GM18505 (cell line): ENCODE results near the gene PSMD3.
"Not testable (repeated sequence)": the region's sequence is repeated elsewhere in the genome, so short reads cannot be mapped to it uniquely, and the experiment has no call there.

Experiments
- ATAC-seq: cut with Tn5 transposase; IDR thresholded peaks from one replicate; pipeline ENCODE4 v1.9.1; 2021; ENCODE audit not compliant: unreplicated experiment
- POLR2A ChIP-seq: IDR thresholded peaks from 4 replicates; pipeline ENCODE4 v1.6.1; 2011; ENCODE audit warnings: borderline replicate concordance; ENCODE audit not compliant: insufficient read depth, insufficient read length; ENCODE audit errors: extremely low read depth

Gene PSMD3

DNA sequence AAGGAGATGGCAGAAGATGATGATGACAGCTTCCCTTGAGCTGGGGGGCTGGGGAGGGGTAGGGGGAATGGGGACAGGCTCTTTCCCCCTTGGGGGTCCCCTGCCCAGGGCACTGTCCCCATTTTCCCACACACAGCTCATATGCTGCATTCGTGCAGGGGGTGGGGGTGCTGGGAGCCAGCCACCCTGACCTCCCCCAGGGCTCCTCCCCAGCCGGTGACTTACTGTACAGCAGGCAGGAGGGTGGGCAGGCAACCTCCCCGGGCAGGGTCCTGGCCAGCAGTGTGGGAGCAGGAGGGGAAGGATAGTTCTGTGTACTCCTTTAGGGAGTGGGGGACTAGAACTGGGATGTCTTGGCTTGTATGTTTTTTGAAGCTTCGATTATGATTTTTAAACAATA, 16.9 kb downstream of the PSMD3 start:
- no peak for ATAC-seq
- peak; percentile 9 for TF ChIP-seq POLR2A

DNA sequence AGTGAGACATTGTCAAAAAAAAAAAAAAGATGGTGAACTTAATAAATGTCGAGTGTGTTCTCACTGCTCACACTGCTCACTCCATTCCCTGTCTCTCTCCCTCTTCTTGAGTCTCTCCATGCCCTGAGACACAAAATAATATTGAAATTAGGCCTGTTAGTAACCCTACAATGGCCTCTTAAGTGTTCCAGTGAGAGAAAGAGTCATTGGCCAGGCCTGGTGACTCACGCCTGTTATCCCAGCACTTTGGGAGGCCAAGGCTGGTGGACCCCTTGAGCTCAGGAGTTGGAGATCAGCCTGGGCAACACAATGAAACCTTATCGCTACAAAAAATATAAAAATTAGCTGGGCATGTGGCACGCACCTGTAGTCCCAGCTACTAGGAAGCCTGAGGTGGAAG, 18.5 kb downstream of the PSMD3 start:
- TF ChIP-seq POLR2A = no peak
- no peak for ATAC-seq

GRCh38 chr17:40000161-40000560, 19.6 kb downstream of the PSMD3 start:
- no peak for ATAC-seq
- TF ChIP-seq POLR2A = no peak

GRCh38 chr17:40001335-40001734, 20.7 kb downstream of the PSMD3 start:
- not testable (repeated sequence) for ATAC-seq

GRCh38 chr17:40004072-40004471, 23.5 kb downstream of the PSMD3 start:
- ATAC-seq = no peak
- TF ChIP-seq POLR2A = no peak

GRCh38 chr17:40004712-40005111, 24.1 kb downstream of the PSMD3 start:
- no peak for TF ChIP-seq POLR2A

DNA sequence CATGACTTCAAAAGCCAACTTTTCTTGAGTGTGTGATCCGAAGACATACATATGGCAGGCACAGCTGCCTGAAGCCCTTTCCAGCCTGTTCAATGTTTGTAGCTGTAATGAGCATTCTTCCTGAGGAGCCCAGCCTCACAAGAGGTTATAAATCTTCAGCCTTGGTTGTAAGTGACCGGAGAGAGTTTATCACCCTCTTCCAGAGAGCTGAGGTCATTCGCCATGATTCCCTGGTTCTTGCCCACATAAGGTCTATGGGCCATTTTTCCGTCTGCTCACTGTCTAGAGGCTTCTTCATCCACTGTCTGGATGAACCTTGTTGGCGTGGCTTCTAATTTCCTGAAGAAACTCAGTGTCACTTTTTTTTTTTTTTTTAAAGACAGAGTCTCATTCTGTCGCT, 24.9 kb downstream of the PSMD3 start:
- TF ChIP-seq POLR2A = no peak
- no peak for ATAC-seq

More at GRCh38 chr17:40004712-40005111, 24.1 kb downstream of the PSMD3 start:
- ATAC-seq = no peak

GRCh38 chr17:40010946-40011500, 30.4 kb downstream of the PSMD3 start:
- ATAC-seq = not testable (repeated sequence)

DNA sequence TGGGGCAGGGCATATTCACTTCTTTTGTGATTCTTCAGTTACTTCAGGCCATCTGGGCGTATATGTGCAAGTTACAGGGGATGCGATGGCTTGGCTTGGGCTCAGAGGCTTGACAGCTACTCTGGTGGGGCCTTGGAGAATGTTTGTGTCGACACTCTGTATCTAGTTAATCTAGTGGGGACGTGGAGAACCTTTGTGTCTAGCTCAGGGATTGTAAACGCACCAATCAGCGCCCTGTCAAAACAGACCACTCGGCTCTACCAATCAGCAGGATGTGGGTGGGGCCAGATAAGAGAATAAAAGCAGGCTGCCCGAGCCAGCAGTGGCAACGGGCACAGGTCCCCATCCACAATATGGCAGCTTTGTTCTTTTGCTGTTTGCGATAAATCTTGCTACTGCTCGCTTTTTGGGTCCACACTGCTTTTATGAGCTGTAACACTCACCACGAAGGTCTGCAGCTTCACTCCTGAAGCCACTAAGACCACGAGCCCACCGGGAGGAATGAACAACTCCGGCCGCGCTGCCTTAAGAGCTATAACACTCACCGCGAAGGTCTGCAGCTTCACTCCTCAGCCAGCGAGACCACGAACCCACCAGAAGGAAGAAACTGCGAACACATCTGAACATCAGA, 31.5 kb downstream of the PSMD3 start:
- ATAC-seq = not testable (repeated sequence)

DNA sequence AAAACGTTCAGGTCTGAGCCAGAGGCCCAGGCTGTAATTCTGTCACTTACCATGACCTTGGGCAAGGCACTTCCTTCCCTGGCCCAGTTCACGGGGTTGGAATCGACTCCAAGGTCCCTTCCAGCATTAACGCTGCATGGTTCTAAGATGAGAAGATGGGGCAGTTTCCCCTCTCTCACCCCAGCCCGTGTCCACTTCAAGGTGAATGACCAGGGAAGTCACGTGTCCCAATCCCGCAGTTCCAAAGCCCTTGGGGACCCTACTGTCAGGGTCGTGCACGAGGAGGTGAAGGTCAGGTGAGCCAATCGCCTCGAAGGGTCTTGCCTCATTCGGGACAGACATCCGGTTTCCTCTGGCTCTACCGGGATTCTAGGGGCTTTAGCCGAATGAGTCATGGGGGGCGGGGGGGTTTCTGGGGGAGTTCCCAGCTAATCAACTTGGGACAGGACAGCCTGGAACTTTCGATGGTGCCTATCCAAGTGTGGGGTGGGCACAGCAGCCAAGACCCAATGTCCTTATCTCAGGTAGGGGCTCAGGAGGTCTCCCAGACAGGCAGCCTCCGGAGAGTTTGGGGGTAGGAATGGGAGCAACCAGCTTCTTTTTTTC, 33.9 kb downstream of the PSMD3 start:
- no peak for ATAC-seq
- TF ChIP-seq POLR2A = no peak

- no peak for TF ChIP-seq POLR2A
- ATAC-seq = no peak
These were observed 34.7 kb downstream of the PSMD3 start, which contains the start of gene CSF3 for GRCh38 chr17:40015005-40015997. TSS of gene CSF3 (plus strand) at chr17:40015440. CDS start at chr17:40015475, 35 bp downstream.

GRCh38 chr17:40015998-40016985, 35.7 kb downstream of the PSMD3 start:
- ATAC-seq = no peak
- no peak for TF ChIP-seq POLR2A
